Endodermal cell (in vitro differentiated cells): ENCODE measurements around the gene LIG4. TPM values are rescaled to one million over a fixed set of nuclear protein-coding genes. Genes with fewer than 3 reads are reported as not detected.

ENCODE experiments used
- DNase-seq: peaks from one replicate; pipeline ENCODE4 v3.0.0-alpha.2; 2017
- H3K27ac ChIP-seq: 2 replicates; pipeline ENCODE4 v1.5.1; 2013; ENCODE audit warnings: mild to moderate bottlenecking, low read depth, low read length, moderate library complexity
- H3K27me3 ChIP-seq: 2 replicates; pipeline ENCODE4 v1.6.1; 2013; ENCODE audit warnings: mild to moderate bottlenecking, low read length, moderate library complexity; ENCODE audit not compliant: insufficient read depth, control insufficient read depth, poor library complexity, severe bottlenecking
- H3K36me3 ChIP-seq: 2 replicates; pipeline ENCODE4 v1.7.0; 2013; ENCODE audit warnings: mild to moderate bottlenecking, low read length, moderate library complexity; ENCODE audit not compliant: control insufficient read depth, insufficient read depth
- H3K4me1 ChIP-seq: one replicate; pipeline ENCODE4 v1.7.0; 2013; ENCODE audit warnings: low read length; ENCODE audit not compliant: control insufficient read depth, insufficient read depth
- H3K4me3 ChIP-seq: 2 replicates; pipeline ENCODE4 v1.5.1; 2013; ENCODE audit warnings: mild to moderate bottlenecking, low read length, moderate library complexity
- H3K9ac ChIP-seq: 2 replicates; pipeline ENCODE4 v1.6.1; 2013; ENCODE audit warnings: mild to moderate bottlenecking, low read length, moderate library complexity; ENCODE audit not compliant: poor library complexity, severe bottlenecking; ENCODE audit errors: extremely low read depth
- H3K9me3 ChIP-seq: 2 replicates; pipeline ENCODE4 v1.6.1; 2013; ENCODE audit warnings: mild to moderate bottlenecking, low read length, moderate library complexity; ENCODE audit not compliant: control insufficient read depth
- H3K27ac Mint-ChIP-seq: 2 replicates; pipeline ENCODE4 v1.8.0; 2020; ENCODE audit warnings: mixed read lengths
- H3K27me3 Mint-ChIP-seq: 2 replicates; pipeline ENCODE4 v1.8.0; 2021; ENCODE audit warnings: mild to moderate bottlenecking, mixed read lengths; ENCODE audit not compliant: insufficient read depth
- H3K36me3 Mint-ChIP-seq: 2 replicates; pipeline ENCODE4 v1.8.0; 2020; ENCODE audit warnings: low read depth, mixed read lengths
- H3K4me1 Mint-ChIP-seq: 2 replicates; pipeline ENCODE4 v1.8.0; 2020; ENCODE audit warnings: mixed read lengths
- H3K4me3 Mint-ChIP-seq: 2 replicates; pipeline ENCODE4 v1.8.0; 2020; ENCODE audit warnings: mild to moderate bottlenecking, moderate library complexity, mixed read lengths
- H3K9me3 Mint-ChIP-seq: 2 replicates; pipeline ENCODE4 v1.8.0; 2020; ENCODE audit warnings: mild to moderate bottlenecking, mixed read lengths
- CTCF ChIP-seq: fragments of 200-600 bp; sonication (generic); conservative IDR thresholded peaks from 2 replicates; pipeline ENCODE4 v1.5.0; 2021; ENCODE audit warnings: antibody characterized with exemption, mild to moderate bottlenecking
- WGBS, 2 experiments: methylation state at CpG; one replicate each; pipeline versions ENCODE4 v1.1.5 to v1.1.7; 2013; ENCODE audit warnings: missing lambda C conversion rate in 2 of 2, mixed read lengths in 1 of 2; ENCODE audit not compliant: insufficient coverage in 1 of 2, insufficient read length in 1 of 2; 5-methylcytosine and 5-hydroxymethylcytosine counted together
- long read RNA-seq, 4 experiments: library from polyadenylated mRNA in 2 of 4; library from RNA in 1 of 4; library from capped mRNA in 1 of 4; stranded (forward) in 3 of 4; unstranded in 1 of 4; transcript quantifications; one replicate each; pipeline ENCODE4 v2.0.0, GENCODE V29; 2020 to 2021; ENCODE audit warnings: inconsistent platforms in 1 of 4
- polyA plus RNA-seq, 2 experiments: library from polyadenylated mRNA; stranded (reverse); fragments of 50-300 nt; gene quantifications; one replicate each; pipeline ENCODE4 v1.2.3, GENCODE V29; 2013
- total RNA-seq, 2 donors: library from RNA; stranded (reverse); fragmentation: NEBNext Ultra II Directional in 1 of 2; extraction: Animal tissue kit (Norgen Biotek cat#: 25700) in 1 of 2; gene quantifications; 2 replicates in 1 of 2; 3 replicates in 1 of 2; pipeline ENCODE4 v1.2.1, GENCODE V29; 2021

Gene LIG4
- 10 to 100 TPM in 1 of 2 donors, 1 to 10 TPM in 1; 7.5 to 10.8 TPM for total RNA-seq
- polyA plus RNA-seq (2013, experiment 1 of 2): 10.3 TPM
- polyA plus RNA-seq (2013, experiment 2 of 2): 10.4 TPM
- long read RNA-seq, experiment 1, full-length matches to known transcripts: 1 of 5 reads
- long read RNA-seq, experiment 1, partial matches to known transcripts: 0 of 5 reads
- long read RNA-seq, experiment 1, other reads (novel, unspliced or antisense): 4 of 5 reads
- long read RNA-seq, experiment 2, full-length matches to known transcripts: 10 of 23 reads
- long read RNA-seq, experiment 2, partial matches to known transcripts: 1 of 23 reads
- long read RNA-seq, experiment 2, other reads (novel, unspliced or antisense): 12 of 23 reads
- long read RNA-seq, experiment 3, full-length matches to known transcripts: 25 of 37 reads
- long read RNA-seq, experiment 3, partial matches to known transcripts: 2 of 37 reads
- long read RNA-seq, experiment 3, other reads (novel, unspliced or antisense): 10 of 37 reads
- long read RNA-seq, experiment 4: 0 reads

DNA sequence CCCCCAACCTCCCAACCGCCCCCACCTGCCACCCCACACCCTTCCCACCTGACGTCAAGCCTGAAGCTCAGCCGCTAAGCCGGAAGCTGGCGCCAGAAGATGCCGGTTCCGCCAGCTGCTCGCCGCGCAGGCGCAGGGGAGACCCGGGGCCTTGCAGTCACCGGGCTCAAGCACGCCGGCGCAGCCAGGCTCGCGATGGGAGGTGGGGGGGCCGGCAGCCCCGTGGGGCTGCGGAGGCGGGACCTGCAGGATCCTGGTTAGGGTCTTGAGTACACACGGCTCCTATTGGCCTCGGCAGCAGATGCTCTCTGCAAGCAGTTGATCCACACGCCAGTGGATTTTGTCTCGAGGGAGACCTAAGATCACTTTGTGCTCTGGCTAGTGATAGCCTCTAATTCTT is at the start of gene LIG4:
TSS of gene LIG4 (minus strand) at position 101 of the 400 bp plus-strand sequence. CDS start 4,268 bp downstream, outside the sequence.
- peaks cover 21% of the 10 kb centered on the region for H3K4me1 Mint-ChIP-seq
- H3K9me3 Mint-ChIP-seq: no peaks in the 10 kb centered on the region
- H3K27me3 ChIP-seq: no peaks in the 10 kb centered on the region
- H3K4me3 Mint-ChIP-seq: peak within 1 kb of the TSS; percentile 59
- H3K27me3 Mint-ChIP-seq: no peaks in the 10 kb centered on the region
- H3K36me3 Mint-ChIP-seq: peaks cover 6% of the 10 kb centered on the region
- peak within 1 kb of the TSS; percentile 49 for H3K9ac ChIP-seq
- H3K4me3 ChIP-seq: peak within 1 kb of the TSS; percentile 82
- H3K27ac ChIP-seq: no peak within 1 kb of the TSS
- peaks cover 12% of the 10 kb centered on the region for H3K36me3 ChIP-seq
- 0 to 1% methylated on average over 16 to 25 of the region's 26 CpGs for WGBS, 2 experiments
- DNase-seq: peak; percentile 97
- H3K27ac Mint-ChIP-seq: peak within 1 kb of the TSS; percentile 87
- no peaks in the 10 kb centered on the region for H3K9me3 ChIP-seq
- H3K4me1 ChIP-seq: no peaks in the 10 kb centered on the region
- no peak for TF ChIP-seq CTCF

DNA sequence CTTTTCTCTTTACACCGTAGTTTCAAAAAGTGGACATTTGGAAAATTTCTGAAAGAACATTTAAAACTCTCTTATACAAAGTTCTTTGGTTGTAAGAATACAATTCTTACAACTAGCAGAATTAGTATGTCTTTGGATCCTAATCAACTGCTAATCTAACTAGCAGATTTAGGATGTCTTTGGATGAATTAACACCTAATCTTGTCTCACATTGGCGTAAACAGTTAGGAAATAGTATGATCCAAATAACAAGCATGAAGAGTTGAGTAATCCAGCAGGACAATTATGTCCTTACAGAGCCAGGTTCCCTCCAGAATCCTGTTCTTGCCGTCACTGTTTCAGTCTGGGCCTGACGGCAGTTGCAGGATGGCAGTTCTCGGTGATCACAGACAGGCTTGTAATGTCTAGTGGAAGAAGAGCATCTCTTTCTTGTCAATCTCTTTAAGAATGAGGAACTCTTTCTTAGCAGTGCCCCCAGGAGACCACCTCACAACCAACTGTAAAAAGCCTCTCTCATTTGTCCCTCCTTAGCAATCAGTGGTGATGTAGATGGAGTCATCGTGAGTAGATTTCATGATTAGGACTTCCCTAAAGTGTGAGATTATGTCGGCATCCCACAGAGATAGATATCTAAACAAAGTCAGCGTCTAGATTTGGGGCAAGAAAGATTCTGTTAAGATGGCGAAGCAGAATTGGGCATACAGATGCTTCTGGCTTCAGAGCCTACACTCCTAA is 48.5 kb upstream of the LIG4 start:
- Mint-ChIP-seq H3K27ac (no peak overlapping the region), H3K36me3 (peaks cover 2% of the 10 kb centered on the region), H3K9me3 (no peaks in the 10 kb centered on the region), H3K4me3 (no peak overlapping the region), H3K4me1 (no peaks in the 10 kb centered on the region), H3K27me3 (no peaks in the 10 kb centered on the region)
- Histone ChIP-seq H3K4me1 (no peaks in the 10 kb centered on the region), H3K9me3 (no peaks in the 10 kb centered on the region), H3K27me3 (no peaks in the 10 kb centered on the region), H3K9ac (no peak overlapping the region), H3K27ac (no peak overlapping the region), H3K36me3 (no peaks in the 10 kb centered on the region), H3K4me3 (no peak overlapping the region)
- no peak for DNase-seq
- TF ChIP-seq CTCF: no peak
- WGBS, 2 experiments: 93 to 96% methylated on average over 3 to 8 of the region's 9 CpGs

DNA sequence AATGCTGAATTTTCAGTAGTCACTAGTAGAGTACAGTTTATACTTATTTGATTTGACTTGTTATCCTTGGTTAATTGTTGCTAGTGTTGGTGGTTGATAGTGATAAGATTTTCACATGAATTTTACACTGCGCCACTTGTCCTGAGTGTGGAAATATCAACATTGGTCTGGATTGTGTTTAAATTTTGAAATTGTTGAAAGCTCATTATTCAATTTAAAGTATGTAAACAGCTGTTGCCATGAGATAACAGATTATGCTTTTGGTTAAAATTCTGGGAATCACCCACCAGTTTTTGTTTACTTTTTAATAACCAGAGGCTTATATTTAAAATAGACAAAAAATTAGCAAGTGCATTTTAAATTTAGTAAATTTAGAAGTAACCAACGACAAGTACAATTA is 41.9 kb upstream of the LIG4 start:
- 90 to 100% methylated on average over 1 to 2 of the region's 2 CpGs for WGBS, 2 experiments
- no peaks in the 10 kb centered on the region for H3K36me3 ChIP-seq
- no peaks in the 10 kb centered on the region for H3K9me3 ChIP-seq
- H3K36me3 Mint-ChIP-seq: peaks cover 1% of the 10 kb centered on the region
- H3K9ac ChIP-seq: no peak overlapping the region
- no peak overlapping the region for H3K4me3 Mint-ChIP-seq
- DNase-seq: no peak
- H3K4me1 ChIP-seq: no peaks in the 10 kb centered on the region
- no peak for TF ChIP-seq CTCF
- H3K27ac Mint-ChIP-seq: no peak overlapping the region
- peaks cover 4% of the 10 kb centered on the region for H3K9me3 Mint-ChIP-seq
- no peak overlapping the region for H3K27ac ChIP-seq
- no peak overlapping the region for H3K4me3 ChIP-seq
- H3K27me3 Mint-ChIP-seq: no peaks in the 10 kb centered on the region
- H3K4me1 Mint-ChIP-seq: no peaks in the 10 kb centered on the region
- H3K27me3 ChIP-seq: no peaks in the 10 kb centered on the region
